Skeletal muscle satellite cell (primary cell): ENCODE measurements around the gene KNL1. TPM values are rescaled to one million over a fixed set of nuclear protein-coding genes. Genes with fewer than 3 reads are reported as not detected.

ENCODE experiments used
- H3K27me3 ChIP-seq: 2 replicates; pipeline ENCODE4 v1.7.0; 2013; ENCODE audit warnings: low read length; ENCODE audit not compliant: control insufficient read depth, insufficient read depth
- H3K36me3 ChIP-seq: 2 replicates; pipeline ENCODE4 v1.7.0; 2013; ENCODE audit warnings: mild to moderate bottlenecking, control low read depth, low read length; ENCODE audit not compliant: insufficient read depth
- H3K4me1 ChIP-seq: 2 replicates; pipeline ENCODE4 v1.7.0; 2013; ENCODE audit warnings: low read length; ENCODE audit not compliant: control insufficient read depth, insufficient read depth
- H3K4me2 ChIP-seq: 2 replicates; pipeline ENCODE4 v1.7.0; 2013; ENCODE audit warnings: mild to moderate bottlenecking, low read length
- H3K4me3 ChIP-seq: 2 replicates; pipeline ENCODE4 v1.7.0; 2013; ENCODE audit warnings: low read length
- H3K9ac ChIP-seq: 2 replicates; pipeline ENCODE4 v1.7.0; 2013; ENCODE audit warnings: mild to moderate bottlenecking, low read depth, low read length, moderate library complexity
- H3K9me3 ChIP-seq: replicated peaks from 2 replicates; pipeline ENCODE4 v1.7.0; 2013; ENCODE audit warnings: mild to moderate bottlenecking, control low read depth, low read length
- total RNA-seq: library from RNA; depleted of rRNA; stranded (reverse); fragments of >200 nt; gene quantifications from 2 replicates; pipeline ENCODE4 v1.2.3, GENCODE V29; 2012; rRNA removed

The KNL1 gene, protein sequence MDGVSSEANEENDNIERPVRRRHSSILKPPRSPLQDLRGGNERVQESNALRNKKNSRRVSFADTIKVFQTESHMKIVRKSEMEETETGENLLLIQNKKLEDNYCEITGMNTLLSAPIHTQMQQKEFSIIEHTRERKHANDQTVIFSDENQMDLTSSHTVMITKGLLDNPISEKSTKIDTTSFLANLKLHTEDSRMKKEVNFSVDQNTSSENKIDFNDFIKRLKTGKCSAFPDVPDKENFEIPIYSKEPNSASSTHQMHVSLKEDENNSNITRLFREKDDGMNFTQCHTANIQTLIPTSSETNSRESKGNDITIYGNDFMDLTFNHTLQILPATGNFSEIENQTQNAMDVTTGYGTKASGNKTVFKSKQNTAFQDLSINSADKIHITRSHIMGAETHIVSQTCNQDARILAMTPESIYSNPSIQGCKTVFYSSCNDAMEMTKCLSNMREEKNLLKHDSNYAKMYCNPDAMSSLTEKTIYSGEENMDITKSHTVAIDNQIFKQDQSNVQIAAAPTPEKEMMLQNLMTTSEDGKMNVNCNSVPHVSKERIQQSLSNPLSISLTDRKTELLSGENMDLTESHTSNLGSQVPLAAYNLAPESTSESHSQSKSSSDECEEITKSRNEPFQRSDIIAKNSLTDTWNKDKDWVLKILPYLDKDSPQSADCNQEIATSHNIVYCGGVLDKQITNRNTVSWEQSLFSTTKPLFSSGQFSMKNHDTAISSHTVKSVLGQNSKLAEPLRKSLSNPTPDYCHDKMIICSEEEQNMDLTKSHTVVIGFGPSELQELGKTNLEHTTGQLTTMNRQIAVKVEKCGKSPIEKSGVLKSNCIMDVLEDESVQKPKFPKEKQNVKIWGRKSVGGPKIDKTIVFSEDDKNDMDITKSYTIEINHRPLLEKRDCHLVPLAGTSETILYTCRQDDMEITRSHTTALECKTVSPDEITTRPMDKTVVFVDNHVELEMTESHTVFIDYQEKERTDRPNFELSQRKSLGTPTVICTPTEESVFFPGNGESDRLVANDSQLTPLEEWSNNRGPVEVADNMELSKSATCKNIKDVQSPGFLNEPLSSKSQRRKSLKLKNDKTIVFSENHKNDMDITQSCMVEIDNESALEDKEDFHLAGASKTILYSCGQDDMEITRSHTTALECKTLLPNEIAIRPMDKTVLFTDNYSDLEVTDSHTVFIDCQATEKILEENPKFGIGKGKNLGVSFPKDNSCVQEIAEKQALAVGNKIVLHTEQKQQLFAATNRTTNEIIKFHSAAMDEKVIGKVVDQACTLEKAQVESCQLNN (N-terminal part only)
- total RNA-seq = 19.0 and 20.5 TPM in 2 replicates

DNA sequence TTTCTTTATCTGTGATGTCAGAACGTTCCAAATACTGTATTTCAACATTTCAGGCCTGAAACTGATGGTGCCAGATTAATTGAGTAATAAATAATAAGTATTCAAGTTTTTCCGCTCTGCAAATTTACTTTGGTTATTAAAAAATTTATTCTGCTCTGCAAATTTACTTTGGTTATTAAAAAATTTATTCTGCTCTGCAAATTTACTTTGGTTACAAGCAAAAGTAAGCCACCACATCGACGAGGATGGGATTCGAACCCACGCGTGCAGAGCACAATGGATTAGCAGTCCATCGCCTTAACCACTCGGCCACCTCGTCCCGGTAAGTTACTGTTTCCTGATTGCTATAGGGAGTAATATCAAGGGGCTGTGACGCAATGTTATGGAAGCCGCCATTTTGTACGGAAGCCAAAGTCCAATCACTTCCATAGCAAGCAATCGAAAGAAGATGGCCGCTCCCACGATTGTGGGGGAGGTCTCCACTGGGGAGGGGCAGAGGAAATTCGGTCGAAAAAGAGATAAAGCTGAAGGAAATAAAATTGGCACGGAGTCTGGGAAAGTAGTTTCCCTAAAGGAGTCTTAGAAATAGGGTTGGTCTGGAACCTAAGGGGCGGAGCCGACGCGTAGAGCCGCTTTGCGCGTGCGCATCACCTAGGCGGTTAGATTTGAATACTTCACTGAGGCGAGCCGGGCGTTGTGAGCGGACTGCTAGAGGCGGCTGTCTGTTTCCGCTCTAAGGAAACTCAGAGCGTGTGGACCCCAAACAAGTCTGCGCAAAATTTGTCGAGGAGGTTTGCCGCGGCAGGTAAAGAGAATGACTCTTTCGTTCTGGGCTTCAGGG, at the start of gene KNL1:
TSS of gene KNL1 (plus strand) at position 662 of the 841 bp plus-strand sequence. CDS start 8,683 bp downstream, outside the sequence.
- Histone ChIP-seq H3K27me3 (no peaks in the 10 kb centered on the region), H3K4me1 (no peaks in the 10 kb centered on the region), H3K9me3 (no peaks in the 10 kb centered on the region), H3K9ac (peak within 1 kb of the TSS; percentile 94), H3K4me3 (peak within 1 kb of the TSS; percentile 90), H3K4me2 (peak within 1 kb of the TSS; percentile 83), H3K36me3 (no peaks in the 10 kb centered on the region)

DNA sequence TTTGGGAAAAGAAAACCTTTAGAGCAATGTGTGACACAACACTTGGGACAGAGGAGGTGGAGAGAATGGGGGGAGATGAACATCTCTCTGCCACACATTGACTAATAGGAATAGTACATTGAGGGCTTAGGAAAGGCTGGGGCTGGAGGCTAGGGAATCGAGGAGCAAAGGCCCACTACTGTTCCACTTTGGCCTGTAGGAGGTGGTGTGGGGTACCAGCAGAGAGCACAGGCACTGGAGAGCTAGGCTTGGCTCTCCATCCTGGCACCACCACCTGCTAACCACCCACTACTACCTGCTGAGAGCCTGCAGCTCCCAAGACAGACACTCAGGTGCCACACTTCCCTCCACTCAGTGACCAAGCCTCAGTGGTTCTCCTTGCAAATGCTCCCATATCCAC, 48.6 kb upstream of the KNL1 start:
- no peak overlapping the region for H3K4me2 ChIP-seq
- H3K27me3 ChIP-seq = no peaks in the 10 kb centered on the region
- no peak overlapping the region for H3K4me3 ChIP-seq
- no peaks in the 10 kb centered on the region for H3K4me1 ChIP-seq
- no peaks in the 10 kb centered on the region for H3K36me3 ChIP-seq
- no peaks in the 10 kb centered on the region for H3K9me3 ChIP-seq
- no peak overlapping the region for H3K9ac ChIP-seq

DNA sequence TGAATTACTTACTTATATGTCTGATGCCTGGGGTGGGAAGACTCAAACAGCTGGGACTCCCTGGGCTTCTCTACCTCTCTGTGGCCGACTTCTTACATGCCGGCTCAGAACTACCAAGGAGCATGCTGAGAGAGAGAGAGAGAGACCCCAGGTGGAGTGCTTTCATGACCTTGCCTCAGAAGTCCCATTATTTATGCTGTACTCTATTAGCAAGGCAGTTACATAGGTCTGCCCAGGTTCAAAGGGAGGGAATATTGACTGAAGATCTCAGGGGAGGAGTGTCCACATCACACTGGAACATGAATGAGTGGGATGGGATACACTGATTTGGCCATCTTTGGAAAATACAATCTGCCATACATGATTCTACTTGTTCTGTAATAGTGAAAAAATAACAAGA, 45.4 kb upstream of the KNL1 start:
- Histone ChIP-seq H3K4me1 (no peaks in the 10 kb centered on the region), H3K4me3 (no peak overlapping the region), H3K36me3 (no peaks in the 10 kb centered on the region), H3K9me3 (no peaks in the 10 kb centered on the region), H3K27me3 (no peaks in the 10 kb centered on the region), H3K9ac (no peak overlapping the region), H3K4me2 (no peak overlapping the region)

DNA sequence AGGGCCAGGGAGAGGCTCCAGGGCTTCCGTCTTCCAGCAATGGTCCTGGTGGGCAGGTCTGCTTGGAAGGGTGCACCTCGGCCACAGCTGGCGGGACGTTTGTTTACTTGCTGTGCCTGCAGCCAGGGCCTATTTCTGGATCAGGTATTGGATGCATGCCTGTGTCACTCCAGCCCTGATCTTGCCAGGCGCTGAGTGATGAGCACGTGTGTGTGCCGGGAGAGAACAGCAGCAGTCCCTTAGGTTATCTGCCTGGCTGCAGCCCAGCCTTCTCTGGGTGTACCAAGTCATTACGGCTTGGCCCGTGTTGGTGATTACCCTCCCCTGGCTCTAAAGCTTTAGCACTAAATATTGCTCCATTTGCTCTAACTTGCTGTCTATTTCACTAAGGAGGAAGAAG, 44.2 kb upstream of the KNL1 start:
- no peaks in the 10 kb centered on the region for H3K27me3 ChIP-seq
- no peaks in the 10 kb centered on the region for H3K36me3 ChIP-seq
- H3K4me1 ChIP-seq = no peaks in the 10 kb centered on the region
- H3K4me2 ChIP-seq = no peak overlapping the region
- no peak overlapping the region for H3K4me3 ChIP-seq
- H3K9me3 ChIP-seq = no peaks in the 10 kb centered on the region
- no peak overlapping the region for H3K9ac ChIP-seq

DNA sequence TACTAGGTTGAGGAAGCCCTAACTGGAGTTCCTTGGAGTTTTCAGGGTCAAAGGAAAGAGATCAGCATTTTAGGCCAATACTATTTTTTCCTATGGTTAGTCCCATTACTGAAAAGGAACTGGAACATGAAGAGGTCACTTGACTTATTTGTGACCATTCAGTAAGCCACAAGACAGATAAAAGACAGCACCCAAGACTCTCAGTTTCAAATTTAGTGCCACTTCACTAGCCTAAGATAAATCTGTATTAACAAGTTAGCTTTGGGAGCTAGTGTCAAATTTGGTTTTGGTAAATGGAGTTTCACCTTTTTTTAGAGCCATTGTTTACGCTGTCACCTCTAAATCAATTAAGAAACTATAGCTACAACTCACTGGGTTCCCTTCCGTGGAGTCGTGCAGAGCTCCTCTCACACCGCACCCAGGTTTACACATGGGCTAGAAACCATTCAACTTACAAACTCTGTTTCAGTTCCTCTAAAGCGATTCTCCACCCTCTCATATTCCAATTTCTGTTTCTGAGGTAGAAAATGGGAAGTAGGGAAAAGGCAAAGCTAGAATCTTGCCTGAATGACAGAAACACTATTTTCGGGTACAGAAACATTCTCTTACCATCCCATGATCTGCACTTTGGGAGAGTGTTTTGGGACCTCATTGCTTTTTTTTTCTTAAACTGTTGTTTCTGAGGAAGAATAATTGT, 43.6 kb upstream of the KNL1 start:
- no peaks in the 10 kb centered on the region for H3K9me3 ChIP-seq
- H3K4me2 ChIP-seq = no peak overlapping the region
- H3K4me3 ChIP-seq = no peak overlapping the region
- H3K9ac ChIP-seq = no peak overlapping the region
- no peaks in the 10 kb centered on the region for H3K4me1 ChIP-seq
- H3K27me3 ChIP-seq = no peaks in the 10 kb centered on the region
- no peaks in the 10 kb centered on the region for H3K36me3 ChIP-seq

DNA sequence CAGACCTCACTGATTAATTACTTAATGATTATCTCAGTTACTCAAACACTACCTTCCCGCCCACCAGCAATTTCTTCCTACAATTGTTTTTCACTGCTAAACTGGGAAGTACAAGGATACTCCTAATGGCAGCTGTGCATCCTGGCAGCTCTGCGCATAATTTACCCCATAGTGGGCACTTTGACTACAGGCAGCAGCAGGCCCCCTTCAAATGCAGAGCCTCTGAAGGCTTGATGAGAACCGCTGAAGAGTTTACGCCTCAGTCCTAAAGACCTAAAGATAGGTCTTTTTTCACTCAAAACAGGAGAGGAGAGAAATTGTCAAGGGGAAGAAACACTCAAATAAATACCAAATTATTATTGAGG, 39.9 kb upstream of the KNL1 start:
- Histone ChIP-seq H3K4me3 (no peak overlapping the region), H3K4me2 (no peak overlapping the region), H3K27me3 (no peaks in the 10 kb centered on the region), H3K36me3 (peaks cover 8% of the 10 kb centered on the region), H3K9me3 (no peaks in the 10 kb centered on the region), H3K9ac (no peak overlapping the region), H3K4me1 (no peaks in the 10 kb centered on the region)

DNA sequence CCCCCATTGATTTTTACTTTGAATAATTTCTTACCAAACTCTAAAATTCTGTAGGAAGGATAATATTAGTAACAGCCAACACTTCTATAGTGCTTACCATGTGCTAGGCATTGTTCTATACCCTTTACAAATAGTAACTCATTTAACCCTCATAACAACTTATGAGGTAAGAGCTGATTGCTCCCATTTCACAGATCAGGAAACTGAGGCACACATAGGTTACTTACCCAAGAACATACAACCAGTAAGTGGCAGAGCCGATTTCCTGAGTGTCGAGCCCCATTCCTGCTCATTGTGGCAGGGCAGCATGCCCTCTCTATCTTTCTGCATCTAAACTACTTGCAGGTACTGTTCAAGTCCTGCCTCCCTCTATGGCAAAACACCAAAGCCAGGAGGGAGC, 38.2 kb upstream of the KNL1 start:
- Histone ChIP-seq H3K9ac (no peak overlapping the region), H3K4me2 (no peak overlapping the region), H3K9me3 (no peaks in the 10 kb centered on the region), H3K27me3 (no peaks in the 10 kb centered on the region), H3K4me1 (no peaks in the 10 kb centered on the region), H3K4me3 (no peak overlapping the region), H3K36me3 (peaks cover 8% of the 10 kb centered on the region)

DNA sequence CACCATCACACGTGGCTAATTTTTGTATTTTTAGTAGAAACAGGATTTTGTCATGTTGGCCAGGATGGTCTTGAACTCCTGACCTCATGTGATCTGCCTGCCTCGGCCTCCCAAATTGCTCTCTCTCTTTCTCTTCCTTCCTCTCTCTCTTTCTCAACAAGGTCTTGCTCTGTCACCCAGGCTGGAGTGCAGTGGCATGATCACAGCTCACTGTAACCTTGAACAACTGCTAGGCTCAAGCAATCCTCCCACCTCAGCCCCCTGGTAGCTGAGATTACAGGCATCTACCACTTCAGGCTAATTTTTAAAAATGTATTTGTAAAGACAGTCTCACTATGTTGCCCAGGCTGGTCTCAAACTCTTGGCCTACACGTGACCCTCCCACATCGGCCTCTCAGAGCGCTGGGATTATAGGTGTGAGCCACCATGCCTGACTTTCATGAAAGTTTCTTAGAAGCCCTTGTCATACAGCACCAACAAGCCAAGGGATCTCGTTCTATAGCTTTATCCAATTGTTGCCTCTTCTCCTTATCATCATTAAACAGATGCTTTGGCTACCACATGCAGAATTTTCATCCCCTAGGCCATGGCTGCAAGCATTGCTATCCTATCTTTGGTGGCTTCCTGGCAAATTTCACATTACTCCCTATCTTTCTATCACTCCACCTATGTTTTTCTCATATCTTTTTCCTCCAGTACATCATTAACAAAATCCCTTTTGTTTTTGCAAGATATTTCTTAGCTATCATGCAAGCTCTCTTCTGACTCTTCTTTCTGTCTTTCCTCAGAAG, 34.9 kb upstream of the KNL1 start:
- H3K9ac ChIP-seq = no peak overlapping the region
- H3K4me2 ChIP-seq = no peak overlapping the region
- H3K9me3 ChIP-seq = no peaks in the 10 kb centered on the region
- no peaks in the 10 kb centered on the region for H3K27me3 ChIP-seq
- no peak overlapping the region for H3K4me3 ChIP-seq
- H3K4me1 ChIP-seq = peaks cover 3% of the 10 kb centered on the region
- peaks cover 8% of the 10 kb centered on the region for H3K36me3 ChIP-seq

DNA sequence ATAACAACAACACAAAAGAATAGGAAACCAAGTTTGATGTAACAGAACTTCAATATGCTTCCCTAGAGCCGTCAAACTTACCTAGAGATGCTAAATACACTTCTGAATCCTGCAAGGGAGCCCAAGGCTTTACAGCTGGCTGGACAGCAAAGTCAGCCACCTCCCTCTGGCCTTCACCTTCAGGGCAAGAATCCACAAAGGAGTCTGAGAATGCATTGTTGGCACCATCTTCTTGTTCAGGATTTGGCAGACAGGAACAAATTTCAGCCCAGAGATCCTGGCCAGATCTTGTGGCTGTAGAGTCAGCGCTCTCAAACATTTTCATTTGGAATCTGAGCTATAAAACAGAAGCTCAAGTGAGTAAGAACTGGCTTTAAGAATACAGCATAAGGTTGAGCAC, 31.4 kb upstream of the KNL1 start:
- H3K4me2 ChIP-seq = no peak overlapping the region
- no peak overlapping the region for H3K4me3 ChIP-seq
- H3K27me3 ChIP-seq = no peaks in the 10 kb centered on the region
- H3K9ac ChIP-seq = no peak overlapping the region
- no peaks in the 10 kb centered on the region for H3K9me3 ChIP-seq
- no peaks in the 10 kb centered on the region for H3K36me3 ChIP-seq
- peaks cover 8% of the 10 kb centered on the region for H3K4me1 ChIP-seq

DNA sequence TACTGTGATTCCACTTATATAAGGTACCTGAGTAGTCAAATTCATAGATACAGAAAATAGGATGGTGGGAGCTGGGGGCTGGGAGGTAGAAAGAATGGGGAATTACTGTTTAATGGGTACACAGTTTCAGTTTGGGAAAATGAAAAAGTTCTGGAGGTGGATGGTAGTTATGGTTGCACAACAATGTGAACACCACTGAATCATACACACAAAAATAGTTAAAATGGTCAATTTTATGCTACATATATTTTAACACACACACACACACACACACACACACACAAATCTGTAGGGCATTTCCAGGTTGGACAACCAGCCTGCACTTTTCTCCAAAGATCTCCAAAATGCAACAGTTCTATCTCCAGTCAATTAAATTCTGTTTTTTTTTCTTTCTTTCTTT, 30.6 kb upstream of the KNL1 start:
- Histone ChIP-seq H3K4me2 (no peak overlapping the region), H3K9ac (no peak overlapping the region), H3K4me3 (no peak overlapping the region), H3K36me3 (no peaks in the 10 kb centered on the region), H3K4me1 (peaks cover 8% of the 10 kb centered on the region), H3K27me3 (no peaks in the 10 kb centered on the region), H3K9me3 (no peaks in the 10 kb centered on the region)
